HepG2 (cell line): ENCODE data around the gene RNU1-1. TPM values are rescaled to one million over a fixed set of nuclear protein-coding genes. Genes with fewer than 3 reads are reported as not detected.
"Not testable (repeated sequence)": the region's sequence is repeated elsewhere in the genome, so short reads cannot be mapped to it uniquely, and the experiment has no call there.

Source experiments
- FOXK1 ChIP-seq: sonication (generic); formaldehyde crosslinking; IDR thresholded peaks from 2 replicates; pipeline ENCODE4 v1.4.0; 2020; ENCODE audit warnings: low read depth, missing genetic modification reagents, borderline replicate concordance
- GABPA ChIP-seq, 2 experiments: IDR thresholded peaks; 2 replicates each; pipeline ENCODE4 v1.6.1; 2011 to 2016; ENCODE audit warnings: low read depth in 2 of 2, low read length in 1 of 2, missing biosample characterization in 1 of 2, missing genetic modification characterization in 1 of 2
- GATAD2A ChIP-seq: IDR thresholded peaks from 2 replicates; pipeline ENCODE4 v1.6.1; 2016
- HOXA3 ChIP-seq: sonication (generic); formaldehyde crosslinking; IDR thresholded peaks from 2 replicates; pipeline ENCODE4 v1.5.0; 2020; ENCODE audit warnings: missing genetic modification reagents
- HOXA5 ChIP-seq: sonication (generic); formaldehyde crosslinking; IDR thresholded peaks from 2 replicates; pipeline ENCODE4 v1.4.0; 2020; ENCODE audit warnings: missing genetic modification reagents
- KDM2A ChIP-seq: sonication (generic); formaldehyde crosslinking; IDR thresholded peaks from 2 replicates; pipeline ENCODE4 v1.4.0; 2020; ENCODE audit warnings: low read depth, missing genetic modification reagents, borderline replicate concordance
- KDM3A ChIP-seq: IDR thresholded peaks from 2 replicates; pipeline ENCODE4 v1.6.1; 2018; ENCODE audit warnings: low read depth, missing compliant biosample characterization
- KLF15 ChIP-seq: sonication (generic); formaldehyde crosslinking; IDR thresholded peaks from 2 replicates; pipeline ENCODE4 v1.8.1; 2023; ENCODE audit warnings: borderline replicate concordance, mild to moderate bottlenecking, inconsistent platforms, missing genetic modification reagents, mixed read lengths
- NCOA2 ChIP-seq: sonication (generic); formaldehyde crosslinking; IDR thresholded peaks from 2 replicates; pipeline ENCODE4 v1.8.0; 2022; ENCODE audit warnings: inconsistent platforms
- PITX1 ChIP-seq: sonication (generic); formaldehyde crosslinking; IDR thresholded peaks from 2 replicates; pipeline ENCODE4 v1.5.1; 2020; ENCODE audit warnings: mild to moderate bottlenecking, missing genetic modification reagents
- RFX3 ChIP-seq: IDR thresholded peaks from 2 replicates; pipeline ENCODE4 v1.6.1; 2016; ENCODE audit warnings: missing biosample characterization, missing genetic modification reagents
- ZFP36L1 ChIP-seq: sonication (generic); formaldehyde crosslinking; IDR thresholded peaks from 2 replicates; pipeline ENCODE4 v1.8.0; 2022; ENCODE audit warnings: mild to moderate bottlenecking, missing genetic modification reagents, moderate library complexity
- ZNF180 ChIP-seq: sonication (generic); formaldehyde crosslinking; IDR thresholded peaks from 2 replicates; pipeline ENCODE4 v1.4.0; 2020; ENCODE audit warnings: low read depth, missing genetic modification reagents, borderline replicate concordance
- ZNF24 ChIP-seq: fragments of 450-650 bp; IDR thresholded peaks from 2 replicates; pipeline ENCODE4 v1.6.1; 2017; ENCODE audit warnings: antibody characterized with exemption, mild to moderate bottlenecking
- ZNF652 ChIP-seq: IDR thresholded peaks from 2 replicates; pipeline ENCODE4 v1.6.1; 2016; ENCODE audit warnings: low read depth, borderline replicate concordance
- polyA plus RNA-seq, 8 experiments: library from polyadenylated mRNA; depleted of rRNA in 3 of 8; stranded (reverse) in 7 of 8; unstranded in 1 of 8; fragments of >200 nt; fragmentation: Illumina TruSeq in 4 of 8; extraction: Trizol in 4 of 8; gene quantifications; 2 replicates each; pipeline versions ENCODE4 v1.2.1 to v1.2.3, GENCODE V29; 2011 to 2016; ENCODE audit warnings: low read depth in 4 of 8, missing spikeins in 1 of 8, mixed read lengths in 1 of 8; ENCODE audit not compliant: insufficient read depth in 1 of 8
- total RNA-seq, 5 experiments: library from RNA; depleted of rRNA; stranded (reverse); fragments of >200 nt; fragmentation: Illumina TruSeq; extraction: Trizol; gene quantifications; 2 replicates each; pipeline ENCODE4 v1.2.3, GENCODE V29; 2016; ENCODE audit warnings: low read depth in 1 of 5
- TF ChIP-seq, protein P1 (sequence below): sonication (generic); formaldehyde crosslinking; IDR thresholded peaks from 2 replicates; pipeline ENCODE4 v1.5.0; 2020; ENCODE audit warnings: mild to moderate bottlenecking, missing genetic modification reagents, borderline replicate concordance
- TF ChIP-seq, protein P2 (sequence below): sonication (generic); formaldehyde crosslinking; IDR thresholded peaks from 2 replicates; pipeline ENCODE4 v1.4.0; 2020; ENCODE audit warnings: missing genetic modification reagents
- TF ChIP-seq, protein P3 (sequence below): IDR thresholded peaks from 2 replicates; pipeline ENCODE4 v1.6.1; 2018; ENCODE audit warnings: missing genetic modification reagents
- TF ChIP-seq, protein P4 (sequence below): IDR thresholded peaks from 2 replicates; pipeline ENCODE4 v1.6.1; 2016; ENCODE audit warnings: low read depth, borderline replicate concordance
- TF ChIP-seq, protein P5 (sequence below): IDR thresholded peaks from 2 replicates; pipeline ENCODE4 v1.6.1; 2016; ENCODE audit warnings: low read depth, control low read depth

The RNU1-1 gene
- total and polyA plus RNA-seq, 2 of the 13 experiments (the other 11 are each of a cell fraction or from before 2014, with no cell fraction given), result under 0.01 to 11,018 TPM

DNA sequence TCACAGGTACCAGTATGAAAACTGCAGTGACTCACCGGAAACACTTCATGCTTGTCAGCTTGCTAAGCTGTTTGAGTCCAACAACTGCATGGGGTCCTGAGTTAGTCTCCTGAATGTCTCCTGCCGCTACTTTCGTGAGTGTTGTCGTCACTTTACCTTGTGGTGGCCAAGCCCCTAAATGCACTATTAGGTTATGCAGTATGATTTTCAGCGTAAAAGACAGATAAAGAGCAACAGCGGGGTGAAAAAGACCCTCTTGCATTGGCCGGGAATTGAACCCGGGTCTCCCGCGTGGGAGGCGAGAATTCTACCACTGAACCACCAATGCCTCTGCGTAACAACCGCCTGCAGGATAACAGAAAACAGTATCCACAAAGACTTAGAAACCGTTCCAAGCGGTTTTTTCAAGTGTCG, 31.6 kb upstream of the RNU1-1 start (continued):
- TF ChIP-seq HOXA5 (CRISPR knock-in tag) (0 out of 2 replicates have a peak, but pooled peaks have one; percentile 28), ZNF180 (CRISPR knock-in tag) (0 out of 2 replicates have a peak, but pooled peaks have one; percentile 39), NCOA2 (CRISPR knock-in tag) (peak; percentile 51), KDM3A (CRISPR knock-in tag) (0 out of 2 replicates have a peak, but pooled peaks have one; percentile 38), KLF15 (CRISPR knock-in tag) (0 out of 2 replicates have a peak, but pooled peaks have one; percentile 21), ZNF24 (peak; percentile 99), ZNF652 (peak; percentile 19; the same call in 1 of the 2 replicates), FOXK1 (CRISPR knock-in tag) (peak; percentile 71; the same call in 1 of the 2 replicates), KDM2A (CRISPR knock-in tag) (peak; percentile 80), GABPA (CRISPR knock-in tag; IDR thresholded peaks at IDR 0.05; ENCODE audit: low read depth) (peak; percentile 43), PITX1 (0 out of 2 replicates have a peak, but pooled peaks have one; percentile 32), RFX3 (CRISPR knock-in tag) (peak; percentile 42; the same call in 1 of the 2 replicates), GATAD2A (peak; percentile 88), ZFP36L1 (0 out of 2 replicates have a peak, but pooled peaks have one; percentile 32), HOXA3 (peak; percentile 72)
- TF ChIP-seq, protein P1, sequence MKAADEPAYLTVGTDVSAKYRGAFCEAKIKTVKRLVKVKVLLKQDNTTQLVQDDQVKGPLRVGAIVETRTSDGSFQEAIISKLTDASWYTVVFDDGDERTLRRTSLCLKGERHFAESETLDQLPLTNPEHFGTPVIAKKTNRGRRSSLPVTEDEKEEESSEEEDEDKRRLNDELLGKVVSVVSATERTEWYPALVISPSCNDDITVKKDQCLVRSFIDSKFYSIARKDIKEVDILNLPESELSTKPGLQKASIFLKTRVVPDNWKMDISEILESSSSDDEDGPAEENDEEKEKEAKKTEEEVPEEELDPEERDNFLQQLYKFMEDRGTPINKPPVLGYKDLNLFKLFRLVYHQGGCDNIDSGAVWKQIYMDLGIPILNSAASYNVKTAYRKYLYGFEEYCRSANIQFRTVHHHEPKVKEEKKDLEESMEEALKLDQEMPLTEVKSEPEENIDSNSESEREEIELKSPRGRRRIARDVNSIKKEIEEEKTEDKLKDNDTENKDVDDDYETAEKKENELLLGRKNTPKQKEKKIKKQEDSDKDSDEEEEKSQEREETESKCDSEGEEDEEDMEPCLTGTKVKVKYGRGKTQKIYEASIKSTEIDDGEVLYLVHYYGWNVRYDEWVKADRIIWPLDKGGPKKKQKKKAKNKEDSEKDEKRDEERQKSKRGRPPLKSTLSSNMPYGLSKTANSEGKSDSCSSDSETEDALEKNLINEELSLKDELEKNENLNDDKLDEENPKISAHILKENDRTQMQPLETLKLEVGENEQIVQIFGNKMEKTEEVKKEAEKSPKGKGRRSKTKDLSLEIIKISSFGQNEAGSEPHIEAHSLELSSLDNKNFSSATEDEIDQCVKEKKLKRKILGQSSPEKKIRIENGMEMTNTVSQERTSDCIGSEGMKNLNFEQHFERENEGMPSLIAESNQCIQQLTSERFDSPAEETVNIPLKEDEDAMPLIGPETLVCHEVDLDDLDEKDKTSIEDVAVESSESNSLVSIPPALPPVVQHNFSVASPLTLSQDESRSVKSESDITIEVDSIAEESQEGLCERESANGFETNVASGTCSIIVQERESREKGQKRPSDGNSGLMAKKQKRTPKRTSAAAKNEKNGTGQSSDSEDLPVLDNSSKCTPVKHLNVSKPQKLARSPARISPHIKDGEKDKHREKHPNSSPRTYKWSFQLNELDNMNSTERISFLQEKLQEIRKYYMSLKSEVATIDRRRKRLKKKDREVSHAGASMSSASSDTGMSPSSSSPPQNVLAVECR, result peak; percentile 27; the same call in 1 of the 2 replicates
- TF ChIP-seq GABPA (IDR thresholded peaks at IDR 0.05; ENCODE audit: low read depth, low read length), result not testable (repeated sequence)
- TF ChIP-seq, protein P2, sequence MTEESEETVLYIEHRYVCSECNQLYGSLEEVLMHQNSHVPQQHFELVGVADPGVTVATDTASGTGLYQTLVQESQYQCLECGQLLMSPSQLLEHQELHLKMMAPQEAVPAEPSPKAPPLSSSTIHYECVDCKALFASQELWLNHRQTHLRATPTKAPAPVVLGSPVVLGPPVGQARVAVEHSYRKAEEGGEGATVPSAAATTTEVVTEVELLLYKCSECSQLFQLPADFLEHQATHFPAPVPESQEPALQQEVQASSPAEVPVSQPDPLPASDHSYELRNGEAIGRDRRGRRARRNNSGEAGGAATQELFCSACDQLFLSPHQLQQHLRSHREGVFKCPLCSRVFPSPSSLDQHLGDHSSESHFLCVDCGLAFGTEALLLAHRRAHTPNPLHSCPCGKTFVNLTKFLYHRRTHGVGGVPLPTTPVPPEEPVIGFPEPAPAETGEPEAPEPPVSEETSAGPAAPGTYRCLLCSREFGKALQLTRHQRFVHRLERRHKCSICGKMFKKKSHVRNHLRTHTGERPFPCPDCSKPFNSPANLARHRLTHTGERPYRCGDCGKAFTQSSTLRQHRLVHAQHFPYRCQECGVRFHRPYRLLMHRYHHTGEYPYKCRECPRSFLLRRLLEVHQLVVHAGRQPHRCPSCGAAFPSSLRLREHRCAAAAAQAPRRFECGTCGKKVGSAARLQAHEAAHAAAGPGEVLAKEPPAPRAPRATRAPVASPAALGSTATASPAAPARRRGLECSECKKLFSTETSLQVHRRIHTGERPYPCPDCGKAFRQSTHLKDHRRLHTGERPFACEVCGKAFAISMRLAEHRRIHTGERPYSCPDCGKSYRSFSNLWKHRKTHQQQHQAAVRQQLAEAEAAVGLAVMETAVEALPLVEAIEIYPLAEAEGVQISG (CRISPR knock-in tag), result peak; percentile 67
- TF ChIP-seq, protein P3, sequence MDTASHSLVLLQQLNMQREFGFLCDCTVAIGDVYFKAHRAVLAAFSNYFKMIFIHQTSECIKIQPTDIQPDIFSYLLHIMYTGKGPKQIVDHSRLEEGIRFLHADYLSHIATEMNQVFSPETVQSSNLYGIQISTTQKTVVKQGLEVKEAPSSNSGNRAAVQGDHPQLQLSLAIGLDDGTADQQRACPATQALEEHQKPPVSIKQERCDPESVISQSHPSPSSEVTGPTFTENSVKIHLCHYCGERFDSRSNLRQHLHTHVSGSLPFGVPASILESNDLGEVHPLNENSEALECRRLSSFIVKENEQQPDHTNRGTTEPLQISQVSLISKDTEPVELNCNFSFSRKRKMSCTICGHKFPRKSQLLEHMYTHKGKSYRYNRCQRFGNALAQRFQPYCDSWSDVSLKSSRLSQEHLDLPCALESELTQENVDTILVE (CRISPR knock-in tag), result peak; percentile 58; the same call in 1 of the 2 replicates
- TF ChIP-seq, protein P4, sequence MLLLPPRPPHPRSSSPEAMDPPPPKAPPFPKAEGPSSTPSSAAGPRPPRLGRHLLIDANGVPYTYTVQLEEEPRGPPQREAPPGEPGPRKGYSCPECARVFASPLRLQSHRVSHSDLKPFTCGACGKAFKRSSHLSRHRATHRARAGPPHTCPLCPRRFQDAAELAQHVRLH, result peak; percentile 89; the same call in 1 of the 2 replicates
- TF ChIP-seq, protein P5, sequence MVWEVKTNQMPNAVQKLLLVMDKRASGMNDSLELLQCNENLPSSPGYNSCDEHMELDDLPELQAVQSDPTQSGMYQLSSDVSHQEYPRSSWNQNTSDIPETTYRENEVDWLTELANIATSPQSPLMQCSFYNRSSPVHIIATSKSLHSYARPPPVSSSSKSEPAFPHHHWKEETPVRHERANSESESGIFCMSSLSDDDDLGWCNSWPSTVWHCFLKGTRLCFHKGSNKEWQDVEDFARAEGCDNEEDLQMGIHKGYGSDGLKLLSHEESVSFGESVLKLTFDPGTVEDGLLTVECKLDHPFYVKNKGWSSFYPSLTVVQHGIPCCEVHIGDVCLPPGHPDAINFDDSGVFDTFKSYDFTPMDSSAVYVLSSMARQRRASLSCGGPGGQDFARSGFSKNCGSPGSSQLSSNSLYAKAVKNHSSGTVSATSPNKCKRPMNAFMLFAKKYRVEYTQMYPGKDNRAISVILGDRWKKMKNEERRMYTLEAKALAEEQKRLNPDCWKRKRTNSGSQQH (CRISPR knock-in tag), result peak; percentile 54; the same call in 1 of the 2 replicates
